K562 (cell line): ENCODE results near the gene PRKG2. TPM values are rescaled to one million over a fixed set of nuclear protein-coding genes. Genes with fewer than 3 reads are reported as not detected.

ENCODE experiments used
- ATAC-seq: fragments of 200-7000 bp; cut with Tn5 transposase; 3 replicates; pipeline ENCODE4 v1.9.1; 2020; ENCODE audit warnings: moderate library complexity
- BruUV-seq: library from RNA; stranded (reverse); fragments of 400-500 nt; replicated peaks from 2 replicates; lab custom pipeline; 2021; lab: Mats Ljungman, UMichigan
- CTCF ChIA-PET: fragments of 300-600 bp; formaldehyde crosslinking; extraction: SDS; loops from one replicate; lab custom pipeline; 2021; ENCODE audit warnings: low intra/inter-chr PET ratio; lab: Yijun Ruan, JAX
- POLR2A ChIA-PET: fragments of 300-600, 350-650 bp; sonication (Branson Sonifier 250); formaldehyde crosslinking; extraction: SDS; loops from one replicate; lab custom pipeline; 2021; ENCODE audit warnings: antibody characterized with exemption, inconsistent platforms; lab: Yijun Ruan, JAX
- DNase-seq, 4 experiments: peaks; one replicate each; pipeline versions ENCODE4 v3.0.0 to v3.0.0-alpha.2; 2011 to 2018; ENCODE audit warnings: low spot score in 3 of 4, mixed read lengths in 3 of 4; ENCODE audit errors: extremely low read depth in 1 of 4
- FAIRE-seq: peaks from 2 replicates; lab custom pipeline; 2011; peaks lifted over from hg19 to GRCh38; lab: Jason Lieb, UNC
- H2AFZ ChIP-seq: 2 replicates; pipeline ENCODE4 v1.6.0; 2011; ENCODE audit warnings: low read depth, low read length, control low read depth, inconsistent platforms
- H3K27ac ChIP-seq: fragments of 200-600 bp; 3 replicates; pipeline ENCODE4 v1.8.0; 2011; ENCODE audit warnings: low read depth, mild to moderate bottlenecking, control low read depth, inconsistent platforms, low read length, moderate library complexity, mixed read lengths; ENCODE audit errors: extremely low read depth
- H3K27me3 ChIP-seq, 2 experiments: fragments of 300-600 bp in 1 of 2; 2 replicates in 1 of 2; 3 replicates in 1 of 2; pipeline versions ENCODE4 v1.6.0 to v1.8.0; 2011; ENCODE audit warnings: inconsistent platforms in 2 of 2, low read length in 2 of 2, mild to moderate bottlenecking in 1 of 2, mixed read lengths in 1 of 2, moderate library complexity in 1 of 2; ENCODE audit not compliant: control insufficient read depth in 2 of 2, insufficient read depth in 2 of 2
- H3K36me3 ChIP-seq: fragments of 300-600 bp; 3 replicates; pipeline ENCODE4 v1.8.0; 2011; ENCODE audit warnings: mild to moderate bottlenecking, low read length, inconsistent platforms; ENCODE audit not compliant: control insufficient read depth, insufficient read depth
- H3K4me1 ChIP-seq, 2 experiments: fragments of 200-600 bp in 1 of 2; replicated peaks in 1 of 2; 2 replicates in 1 of 2; 3 replicates in 1 of 2; pipeline versions ENCODE4 v1.5.1 to v1.8.0; 2011; ENCODE audit warnings: inconsistent platforms in 2 of 2, low read length in 2 of 2, mild to moderate bottlenecking in 1 of 2, mixed read lengths in 1 of 2, moderate library complexity in 1 of 2; ENCODE audit not compliant: control insufficient read depth in 2 of 2, insufficient read depth in 2 of 2
- H3K4me2 ChIP-seq: 2 replicates; pipeline ENCODE4 v1.6.1; 2011; ENCODE audit warnings: low read length, control low read depth, inconsistent platforms, mixed read lengths; ENCODE audit not compliant: insufficient read depth
- H3K4me3 ChIP-seq: fragments of 200-600 bp; sonication (generic), shearing (Covaris generic); 2 replicates; pipeline ENCODE4 v1.5.1; 2016; ENCODE audit warnings: control low read depth, inconsistent platforms
- H3K79me2 ChIP-seq: fragments of 200-600 bp; 3 replicates; pipeline ENCODE4 v1.8.0; 2011; ENCODE audit warnings: low read length, inconsistent platforms; ENCODE audit not compliant: control insufficient read depth, insufficient read depth
- H3K9ac ChIP-seq, 2 experiments: 2 replicates each; pipeline versions ENCODE4 v1.6.0 to v1.6.1; 2011; ENCODE audit warnings: low read depth in 2 of 2, low read length in 2 of 2, control low read depth in 1 of 2, inconsistent platforms in 1 of 2, mild to moderate bottlenecking in 1 of 2, mixed read lengths in 1 of 2; ENCODE audit not compliant: insufficient read depth in 1 of 2
- H3K9me1 ChIP-seq: one replicate; pipeline ENCODE4 v1.6.0; 2011; ENCODE audit warnings: inconsistent platforms, mild to moderate bottlenecking, low read length, moderate library complexity; ENCODE audit not compliant: control insufficient read depth, insufficient read depth
- H3K9me3 ChIP-seq: replicated peaks from 2 replicates; pipeline ENCODE4 v1.5.1; 2011; ENCODE audit warnings: low read depth, low read length, inconsistent platforms; ENCODE audit not compliant: control insufficient read depth, insufficient read depth
- H4K20me1 ChIP-seq: replicated peaks from 2 replicates; pipeline ENCODE4 v1.6.1; 2011; ENCODE audit warnings: low read length, inconsistent platforms, mixed read lengths; ENCODE audit not compliant: control insufficient read depth, insufficient read depth
- CTCF ChIP-seq, 3 experiments: IDR thresholded peaks in 2 of 3; conservative IDR thresholded peaks in 1 of 3; 2 replicates each; pipeline ENCODE4 v1.5.1; 2011 to 2012; ENCODE audit warnings: low read length in 3 of 3, mild to moderate bottlenecking in 3 of 3, control low read depth in 2 of 3, improper control_type of control experiment in 1 of 3, inconsistent platforms in 1 of 3, low read depth in 1 of 3, mixed read lengths in 1 of 3, moderate library complexity in 1 of 3; ENCODE audit not compliant: insufficient read depth in 2 of 3
- MLLT1 ChIP-seq, 2 experiments: fragments of 450-650 bp; IDR thresholded peaks; 2 replicates each; pipeline ENCODE4 v1.6.1; 2016
- PHF8 ChIP-seq: fragments of 200-600 bp; sonication (generic); IDR thresholded peaks from 2 replicates; pipeline ENCODE4 v1.6.1; 2012; ENCODE audit warnings: mixed run types, mild to moderate bottlenecking, inconsistent platforms, low read length, moderate library complexity, borderline replicate concordance
- RAD21 ChIP-seq, 2 experiments: fragments of 250-450 bp in 1 of 2; fragments of 450-650 bp in 1 of 2; sonication (Bioruptor Pico) in 1 of 2; formaldehyde crosslinking in 1 of 2; IDR thresholded peaks in 1 of 2; conservative IDR thresholded peaks in 1 of 2; 2 replicates each; pipeline versions ENCODE4 v1.4.0 to v1.8.0; 2020 to 2022; ENCODE audit warnings: mild to moderate bottlenecking in 2 of 2, moderate library complexity in 1 of 2
- ZNF551 ChIP-seq: fragments of 250-450 bp; sonication (Bioruptor Pico); IDR thresholded peaks from 2 replicates; pipeline ENCODE4 v1.5.0; 2021; ENCODE audit warnings: mild to moderate bottlenecking, moderate library complexity
- WGBS: fragments of 100-300 bp; shearing (Covaris generic); methylation state at CpG from one replicate; pipeline ENCODE4 v1.1.6; 2016; ENCODE audit warnings: low coverage, mixed read lengths; ENCODE audit not compliant: insufficient coverage; ENCODE audit errors: missing lambda C conversion rate; 5-methylcytosine and 5-hydroxymethylcytosine counted together
- in situ Hi-C: fragments of 300-500 bp; cut with MboI; formaldehyde crosslinking; loops from 4 replicates; pipeline ENCODE4 v1.15.0; 2018; ENCODE audit warnings: inconsistent platforms, mixed read lengths
- intact Hi-C: fragments of 100-400 bp; cut with micrococcal nuclease; formaldehyde crosslinking; loops from 2 replicates; pipeline ENCODE4 v1.14.2; 2022
- polyA plus RNA-seq, 8 experiments: library from polyadenylated mRNA; depleted of rRNA in 4 of 8; stranded (reverse) in 5 of 8; unstranded in 3 of 8; fragments of >200 nt; fragmentation: Nextera tagmentation in 2 of 8; fragmentation: Illumina TruSeq in 1 of 8; extraction: Ambion mirVana in 2 of 8; extraction: Trizol in 1 of 8; gene quantifications; 2 replicates each; pipeline versions ENCODE4 v1.2.1 to v1.2.3, GENCODE V29; 2011 to 2014; ENCODE audit warnings: inconsistent platforms in 1 of 8, missing spikeins in 1 of 8
- total RNA-seq, 7 experiments: library from RNA; depleted of rRNA in 6 of 7; stranded (reverse); fragments of >200 nt in 6 of 7; fragmentation: Illumina TruSeq in 2 of 7; extraction: Trizol in 2 of 7; gene quantifications; 2 replicates each; pipeline versions ENCODE4 v1.2.1 to v1.2.3, GENCODE V29; 2011 to 2021; ENCODE audit warnings: low replicate concordance in 1 of 7

PRKG2 gene
- total and polyA plus RNA-seq, 9 of the 15 experiments (the other 6 are each of a cell fraction or from before 2014, with no cell fraction given) = 0.01 to 0.68 (median 0.34) TPM

GRCh38 chr4:81214881-81215868 is at the start of gene PRKG2 (continued):
- TF ChIP-seq ZNF551 (CRISPR knock-in tag) = no peak

- no peaks in the 10 kb centered on the region for H3K27me3 ChIP-seq
- no peak overlapping the region for H3K4me3 ChIP-seq
- no peak overlapping the region for H3K27ac ChIP-seq
- H3K79me2 ChIP-seq = no peaks in the 10 kb centered on the region
- H3K9ac ChIP-seq = no peak overlapping the region
- FAIRE-seq = no peak
- TF ChIP-seq PHF8 (no peak), MLLT1 (IDR thresholded peaks at IDR 0.05) (no peak), RAD21 (CRISPR knock-in tag; conservative IDR thresholded peaks at IDR 0.05 in 1 of 2, IDR thresholded peaks at IDR 0.05 in 1 of 2) (peak in 1 of 2 experiments; percentile 22; a peak in 2 of 4 replicates), CTCF (IDR thresholded peaks at IDR 0.05 in 2 of 3, conservative IDR thresholded peaks at IDR 0.05 in 1 of 3; ENCODE audit: insufficient read depth in 2 of 3, low read depth in 1 of 3, low read length in 3 of 3) (peak; percentile 35 to 62 (median 59); a peak in 5 of 6 replicates)
- TF ChIP-seq, all 486 proteins: peak for 2
- ChIA-PET POLR2A (interaction anchor here (0.6 kb wide), 1 partner anchor 22 kb away, joined by 3 read pairs; no protein-coding TSS in a partner anchor), CTCF (no interaction called here)
- peak; percentile 6 to 14 (median 11) for DNase-seq
- no peaks in the 10 kb centered on the region for H3K36me3 ChIP-seq
- H2AFZ ChIP-seq = peak overlapping the region; percentile 71; the same call in 1 of the 2 replicates
- H3K4me2 ChIP-seq = peak overlapping the region; percentile 53
- H3K9me3 ChIP-seq = no peaks in the 10 kb centered on the region
- BruUV-seq = no TSS peak
- intact Hi-C loops (loop anchor here (1.0 kb wide), 1 partner anchor 191 kb away; no protein-coding TSS in a partner anchor), in situ Hi-C loops (no loop called here)
- peak; percentile 69 for ATAC-seq
- no peaks in the 10 kb centered on the region for H3K9me1 ChIP-seq
- 1% methylated on average over 10 of the region's 10 CpGs for WGBS
- H3K4me1 ChIP-seq = no peaks in the 10 kb centered on the region; a peak in 1 of 5 replicates
- no peaks in the 10 kb centered on the region for H4K20me1 ChIP-seq
Observed at GRCh38 chr4:81260443-81261101, 45.5 kb upstream of the PRKG2 start.
